AG04449 (cell line): Measurements from ENCODE around the gene EMC9.

Experiments used
- CTCF ChIA-PET: fragments of 350-600 bp; formaldehyde crosslinking; extraction: SDS; loops from one replicate; lab custom pipeline; 2021; ENCODE audit warnings: antibody characterized with exemption; lab: Yijun Ruan, JAX
- POLR2A ChIA-PET: fragments of 400-600, 350-600 bp; formaldehyde crosslinking; extraction: SDS; loops from one replicate; lab custom pipeline; 2020; ENCODE audit warnings: antibody characterized with exemption, inconsistent platforms; lab: Yijun Ruan, JAX
- DNase-seq: peaks from one replicate; pipeline ENCODE4 v3.0.0-alpha.2; 2010; ENCODE audit warnings: low read depth, low spot score
- H3K4me3 ChIP-seq: 2 replicates; pipeline ENCODE4 v1.5.1; 2011; ENCODE audit warnings: low read depth, mild to moderate bottlenecking, control low read depth, low read length
- CTCF ChIP-seq: IDR thresholded peaks from one replicate; pipeline ENCODE4 v1.5.1; 2011; ENCODE audit warnings: mild to moderate bottlenecking, moderate library complexity, low read length, control low read depth, inconsistent platforms; ENCODE audit not compliant: insufficient read depth; ENCODE audit errors: missing control alignments

The EMC9 gene

GRCh38 chr14:24187539-24187915 is 46.1 kb upstream of the EMC9 start:
- DNase-seq, result no peak
- POLR2A ChIA-PET, result interaction anchor here (2.4 kb wide), 1 partner anchor 40 kb away, joined by 10 read pairs; the partner anchor contains the start of genes PSME2 and RNF31
- CTCF ChIA-PET, result interaction anchor here (0.5 to 7.5 kb wide), 3 partner anchors 26 to 129 kb away, joined by 3 to 60 read pairs (median 20); partner anchors contain the start of gene IRF9
- peak overlapping the region; percentile 84 for H3K4me3 ChIP-seq
- TF ChIP-seq CTCF, result no peak

GRCh38 chr14:24186831-24187538 is 45.6 kb upstream of the EMC9 start:
- no peak for DNase-seq
- ChIA-PET CTCF (interaction anchor here (5.0 to 7.5 kb wide), 2 partner anchors 26 to 111 kb away, joined by 20 to 60 read pairs; partner anchors contain the start of gene IRF9), POLR2A (interaction anchor here (1.0 to 2.4 kb wide), 2 partner anchors 10 to 40 kb away, joined by 3 to 10 read pairs; partner anchors contain the start of genes PSME2 and RNF31)
- H3K4me3 ChIP-seq, result no peak overlapping the region
- TF ChIP-seq CTCF, result no peak

- no peak for TF ChIP-seq CTCF
- DNase-seq, result no peak
- ChIA-PET POLR2A (interaction anchor here (1.0 kb wide), 1 partner anchor 8 kb away, joined by 3 read pairs; no protein-coding TSS in a partner anchor), CTCF (interaction anchor here (0.6 to 7.5 kb wide), 5 partner anchors 24 to 122 kb away, joined by 3 to 60 read pairs (median 4); partner anchors contain the start of genes CIDEB, EMC9 and IRF9)
- H3K4me3 ChIP-seq, result no peak overlapping the region
Observed at GRCh38 chr14:24185741-24186140, 44.4 kb upstream of the EMC9 start.

GRCh38 chr14:24185026-24185425 is 43.6 kb upstream of the EMC9 start:
- no peak overlapping the region for H3K4me3 ChIP-seq
- no peak for DNase-seq
- ChIA-PET CTCF (interaction anchor here (0.6 to 7.5 kb wide), 5 partner anchors 24 to 112 kb away, joined by 3 to 60 read pairs (median 3); partner anchors contain the start of genes EMC9 and IRF9), POLR2A (no interaction called here)
- TF ChIP-seq CTCF, result no peak

GRCh38 chr14:24184104-24184970 is 42.9 kb upstream of the EMC9 start:
- POLR2A ChIA-PET, result interaction anchor here (0.6 kb wide), 1 partner anchor 14 kb away, joined by 3 read pairs; no protein-coding TSS in a partner anchor
- no peak for TF ChIP-seq CTCF
- DNase-seq, result no peak
- CTCF ChIA-PET, result interaction anchor here (0.7 to 7.5 kb wide), 4 partner anchors 23 to 149 kb away, joined by 3 to 60 read pairs (median 4); partner anchors contain the start of gene IRF9
- H3K4me3 ChIP-seq, result no peak overlapping the region
